Spleen (tissue), 11 donors: ENCODE measurements around the gene NFIX. TPM values are rescaled to one million over a fixed set of nuclear protein-coding genes. Genes with fewer than 3 reads are reported as not detected.

ENCODE experiments used
- DNase-seq: peaks from one replicate; pipeline ENCODE4 v3.0.0-alpha.2; 2020
- H3K27ac ChIP-seq, 8 donors: fragments of 200-600 bp; sonication (generic) in 7 of 8; 1 replicate in 4 of 8; 2 replicates in 4 of 8; pipeline versions ENCODE4 v1.5.0 to v1.8.0; 2016 to 2021; ENCODE audit warnings: inconsistent platforms in 4 of 8, mild to moderate bottlenecking in 4 of 8, moderate library complexity in 1 of 8
- H3K27me3 ChIP-seq, 7 donors: fragments of 200-600 bp; sonication (generic) in 6 of 7; replicated peaks in 1 of 7; 1 replicate in 4 of 7; 2 replicates in 3 of 7; pipeline versions ENCODE4 v1.5.0 to v1.8.0; 2016 to 2021; ENCODE audit warnings: inconsistent platforms in 3 of 7, mild to moderate bottlenecking in 1 of 7
- H3K36me3 ChIP-seq, 6 donors: fragments of 200-600 bp; sonication (generic) in 5 of 6; 1 replicate in 4 of 6; 2 replicates in 2 of 6; pipeline versions ENCODE4 v1.5.0 to v1.8.0; 2016 to 2021; ENCODE audit warnings: inconsistent platforms in 2 of 6
- H3K4me1 ChIP-seq, 6 donors: fragments of 200-600 bp; sonication (generic) in 5 of 6; 1 replicate in 3 of 6; 2 replicates in 3 of 6; pipeline versions ENCODE4 v1.5.0 to v1.8.0; 2016 to 2021; ENCODE audit warnings: inconsistent platforms in 3 of 6
- H3K4me3 ChIP-seq, 8 donors: fragments of 200-600 bp; sonication (generic) in 7 of 8; 1 replicate in 4 of 8; 2 replicates in 4 of 8; pipeline versions ENCODE4 v1.5.0 to v1.8.0; 2016 to 2021; ENCODE audit warnings: inconsistent platforms in 4 of 8, mild to moderate bottlenecking in 4 of 8, moderate library complexity in 2 of 8
- H3K9me3 ChIP-seq, 8 donors: fragments of 200-600 bp; sonication (generic) in 7 of 8; 1 replicate in 4 of 8; 2 replicates in 4 of 8; pipeline versions ENCODE4 v1.5.0 to v1.8.0; 2016 to 2021; ENCODE audit warnings: inconsistent platforms in 4 of 8
- CTCF ChIP-seq, 11 experiments: fragments of 200-600 bp in 7 of 11; fragments of 450-650 bp in 4 of 11; sonication (generic) in 4 of 11; IDR thresholded peaks in 8 of 11; conservative IDR thresholded peaks in 3 of 11; 1 replicate in 7 of 11; 2 replicates in 4 of 11; pipeline versions ENCODE4 v1.4.0 to v1.8.0; 2016 to 2021; ENCODE audit warnings: antibody characterized with exemption in 11 of 11, inconsistent platforms in 4 of 11, mild to moderate bottlenecking in 1 of 11
- POLR2A ChIP-seq, 3 donors: fragments of 450-650 bp; IDR thresholded peaks; one replicate each; pipeline ENCODE4 v1.5.1; 2017; ENCODE audit warnings: antibody characterized with exemption in 3 of 3, mild to moderate bottlenecking in 1 of 3
- POLR2AphosphoS5 ChIP-seq, 3 donors: sonication (generic); formaldehyde crosslinking; IDR thresholded peaks; one replicate each; pipeline ENCODE4 v1.5.1; 2017; ENCODE audit warnings: antibody characterized with exemption in 3 of 3
- whole genome bisulfite sequencing, 5 donors: extraction: QIAGEN DNeasy Blood & Tissue Kit in 3 of 5; methylation state at CpG; one replicate each; pipeline versions ENCODE4 v1.1.5 to v1.1.7; 2013 to 2018; 5-methylcytosine and 5-hydroxymethylcytosine counted together
- intact Hi-C: fragments of 100-400 bp; cut with DNase I; formaldehyde crosslinking; loops from one replicate; pipeline ENCODE4 v1.15.0; 2023; ENCODE audit warnings: low total_unique reads
- polyA plus RNA-seq, 3 donors: library from polyadenylated mRNA; stranded (reverse); fragments of 200-250 nt; gene quantifications; one replicate each; pipeline ENCODE4 v1.2.1, GENCODE V29; 2013
- total RNA-seq, 7 donors: library from RNA; depleted of rRNA in 3 of 7; stranded (reverse); fragments of >200 nt in 3 of 7; fragmentation: NEBNext Ultra II Directional in 4 of 7; extraction: Animal tissue kit (Norgen Biotek cat#: 25700) in 4 of 7; gene quantifications; one replicate each; pipeline versions ENCODE4 v1.1.0 to v1.2.1, GENCODE V29; 2016 to 2021
- donor health status: healthy with polysubstance abuse.
- donor health status: DM: no; HTN: no; CAD: no; lungs with moderate emphysema.
- donor health status: DM: no; HTN: no; CAD: no.
- donor health status: Bipolar disorder and iron deficiency.
- donor health status: healthy.
- donor health status: DM: no; HTN: no; CAD: no.
- donor health status: DM: yes; HTN: yes; CAD: no.

NFIX gene
- total and polyA plus RNA-seq, 10 donors = 1.1 to 41.4 (median 17.5) TPM

DNA sequence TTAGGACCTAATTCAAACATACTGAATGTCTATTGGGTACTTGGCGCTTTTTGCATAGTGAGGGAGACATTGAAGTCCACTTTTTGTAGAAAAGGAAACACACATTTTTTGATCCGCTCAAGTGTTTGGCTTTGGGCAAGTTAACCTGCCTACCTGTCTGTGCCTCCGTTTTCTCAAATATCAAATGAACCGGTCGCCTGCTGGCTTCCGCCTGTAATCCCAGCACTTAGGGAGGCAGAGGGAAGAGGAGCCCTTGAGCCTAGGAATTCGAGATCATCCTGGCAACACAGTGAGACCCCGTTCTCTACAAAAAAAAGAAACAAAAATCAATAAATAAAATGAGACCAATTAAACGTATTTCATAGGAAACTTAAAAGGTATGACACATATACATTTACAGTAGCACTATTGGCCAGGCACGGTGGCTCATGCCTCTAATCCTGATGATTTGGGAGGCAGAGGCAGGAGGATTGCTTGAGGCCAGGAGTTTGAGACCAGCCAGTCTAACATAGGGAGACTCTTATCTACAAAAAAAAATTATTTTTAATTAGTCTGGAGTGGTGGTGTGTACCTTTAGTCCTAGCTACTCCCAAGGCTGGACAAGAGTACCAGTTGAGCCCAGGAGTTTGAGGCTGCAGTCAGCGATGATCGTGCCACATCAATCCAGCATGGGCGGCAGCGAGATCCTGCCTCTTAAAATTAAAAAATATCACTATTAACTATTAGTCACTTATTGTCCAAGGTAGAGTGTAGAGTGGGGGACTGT, 48.4 kb upstream of the NFIX start:
- no peaks in the 10 kb centered on the region for H3K9me3 ChIP-seq
- peaks cover 21 to 86% (median 65%) of the 10 kb centered on the region in 6 donors for H3K4me1 ChIP-seq
- no peaks in the 10 kb centered on the region for H3K27me3 ChIP-seq
- peak overlapping the region; percentile 77 to 99 (median 90) for H3K4me3 ChIP-seq
- no peak for TF ChIP-seq POLR2A (IDR thresholded peaks at IDR 0.05)
- no peak for TF ChIP-seq POLR2AphosphoS5 (IDR thresholded peaks at IDR 0.05)
- no peak for TF ChIP-seq CTCF (IDR thresholded peaks at IDR 0.05 in 8 of 11, conservative IDR thresholded peaks at IDR 0.05 in 3 of 11)
- H3K36me3 ChIP-seq = peaks cover 5 to 79% (median 76%) of the 10 kb centered on the region in 6 donors
- 68 to 79% (median 74%) methylated on average over 14 of the region's 14 CpGs for WGBS, 5 donors
- H3K27ac ChIP-seq = peak overlapping the region in 7 of 8 donors; percentile 87 to 98 (median 95)
- no peak for DNase-seq
- intact Hi-C loops = no loop called here

DNA sequence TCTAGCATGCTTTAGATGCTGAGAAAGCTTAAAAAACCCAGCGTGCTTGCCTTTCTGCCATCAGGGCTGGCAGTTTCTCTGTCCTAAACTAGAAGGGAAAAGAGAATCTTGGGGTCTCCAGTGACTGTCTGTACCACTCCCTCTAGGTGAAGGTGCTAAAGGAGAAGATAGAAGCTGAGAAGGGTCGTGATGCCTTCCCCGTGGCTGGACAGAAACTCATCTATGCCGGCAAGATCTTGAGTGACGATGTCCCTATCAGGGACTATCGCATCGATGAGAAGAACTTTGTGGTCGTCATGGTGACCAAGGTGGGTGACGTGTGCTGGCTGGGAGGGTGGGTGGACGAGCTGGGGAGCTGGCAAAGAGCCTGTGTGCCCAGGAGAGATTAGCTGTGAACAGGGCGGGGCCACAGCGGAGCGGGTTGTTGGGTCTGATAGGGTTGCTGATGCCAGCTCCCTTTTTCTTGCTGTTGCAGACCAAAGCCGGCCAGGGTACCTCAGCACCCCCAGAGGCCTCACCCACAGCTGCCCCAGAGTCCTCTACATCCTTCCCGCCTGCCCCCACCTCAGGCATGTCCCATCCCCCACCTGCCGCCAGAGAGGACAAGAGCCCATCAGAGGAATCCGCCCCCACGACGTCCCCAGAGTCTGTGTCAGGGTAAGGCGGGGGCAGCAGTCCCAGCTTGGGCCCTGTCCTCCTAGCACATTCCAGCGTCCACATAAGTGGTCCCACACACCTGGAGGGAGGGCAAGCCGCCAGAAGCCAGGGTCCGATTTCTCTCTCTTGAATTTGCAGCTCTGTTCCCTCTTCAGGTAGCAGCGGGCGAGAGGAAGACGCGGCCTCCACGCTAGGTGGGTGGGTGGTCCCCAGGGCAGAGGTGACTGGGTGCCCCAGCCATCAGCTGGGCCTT, 47.3 kb upstream of the NFIX start:
- Histone ChIP-seq H3K9me3 (no peaks in the 10 kb centered on the region), H3K4me3 (no peak overlapping the region), H3K4me1 (peaks cover 22 to 86% (median 64%) of the 10 kb centered on the region in 6 donors), H3K27ac (peak overlapping the region in 2 of 8 donors; percentile 13 to 16), H3K27me3 (no peaks in the 10 kb centered on the region), H3K36me3 (peaks cover 5 to 79% (median 76%) of the 10 kb centered on the region in 6 donors)
- intact Hi-C loops = no loop called here
- DNase-seq = no peak
- 83 to 94% (median 91%) methylated on average over 27 to 28 of the region's 28 CpGs for WGBS, 5 donors
- TF ChIP-seq CTCF (IDR thresholded peaks at IDR 0.05 in 8 of 11, conservative IDR thresholded peaks at IDR 0.05 in 3 of 11) (no peak), POLR2AphosphoS5 (IDR thresholded peaks at IDR 0.05) (peak in 1 of 3 donors; percentile 9), POLR2A (IDR thresholded peaks at IDR 0.05) (no peak)

DNA sequence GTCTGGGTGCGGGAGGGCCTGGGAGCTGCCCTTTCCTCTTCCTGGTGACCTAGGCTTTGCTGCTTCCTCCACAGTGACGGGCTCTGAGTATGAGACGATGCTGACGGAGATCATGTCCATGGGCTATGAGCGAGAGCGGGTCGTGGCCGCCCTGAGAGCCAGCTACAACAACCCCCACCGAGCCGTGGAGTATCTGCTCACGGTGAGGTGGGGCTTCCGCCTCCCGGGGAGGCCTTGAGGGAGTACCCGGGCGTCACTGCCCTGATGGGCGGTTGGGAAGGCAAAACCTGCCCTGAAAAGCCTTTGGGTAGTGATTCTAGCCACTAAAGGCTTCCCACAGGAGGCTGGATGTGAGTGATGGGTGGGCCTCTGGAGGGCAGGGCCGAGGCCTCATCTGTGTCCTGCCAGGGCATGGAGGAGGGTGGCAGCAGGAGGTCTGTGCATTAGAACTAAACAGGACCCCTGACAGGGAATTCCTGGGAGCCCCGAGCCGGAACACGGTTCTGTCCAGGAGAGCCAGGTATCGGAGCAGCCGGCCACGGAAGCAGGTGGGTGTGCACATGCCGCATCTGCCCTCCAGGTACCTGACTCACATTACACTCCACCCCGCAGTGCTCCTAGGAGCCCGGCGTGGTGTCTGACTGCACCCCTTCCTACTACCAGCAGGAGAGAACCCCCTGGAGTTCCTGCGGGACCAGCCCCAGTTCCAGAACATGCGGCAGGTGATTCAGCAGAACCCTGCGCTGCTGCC, 46.5 kb upstream of the NFIX start:
- no peaks in the 10 kb centered on the region for H3K9me3 ChIP-seq
- peaks cover 5 to 79% (median 75%) of the 10 kb centered on the region in 6 donors for H3K36me3 ChIP-seq
- TF ChIP-seq CTCF (IDR thresholded peaks at IDR 0.05 in 8 of 11, conservative IDR thresholded peaks at IDR 0.05 in 3 of 11) (no peak), POLR2AphosphoS5 (IDR thresholded peaks at IDR 0.05) (peak in 1 of 3 donors; percentile 20), POLR2A (IDR thresholded peaks at IDR 0.05) (no peak)
- peak overlapping the region in 2 of 8 donors; percentile 13 to 16 for H3K27ac ChIP-seq
- 90 to 96% (median 92%) methylated on average over 23 to 30 of the region's 30 CpGs for WGBS, 5 donors
- H3K4me3 ChIP-seq = no peak overlapping the region
- H3K27me3 ChIP-seq = no peaks in the 10 kb centered on the region
- intact Hi-C loops = no loop called here
- no peak for DNase-seq
- peaks cover 20 to 86% (median 64%) of the 10 kb centered on the region in 6 donors for H3K4me1 ChIP-seq
